GM21447 (cell line): ENCODE data around the gene PRF1.
"Not testable (repeated sequence)": the region's sequence is repeated elsewhere in the genome, so short reads cannot be mapped to it uniquely, and the experiment has no call there.

Experiments used
- ATAC-seq: cut with Tn5 transposase; IDR thresholded peaks from one replicate; pipeline ENCODE4 v1.9.1; 2021; ENCODE audit not compliant: unreplicated experiment

The PRF1 gene

DNA sequence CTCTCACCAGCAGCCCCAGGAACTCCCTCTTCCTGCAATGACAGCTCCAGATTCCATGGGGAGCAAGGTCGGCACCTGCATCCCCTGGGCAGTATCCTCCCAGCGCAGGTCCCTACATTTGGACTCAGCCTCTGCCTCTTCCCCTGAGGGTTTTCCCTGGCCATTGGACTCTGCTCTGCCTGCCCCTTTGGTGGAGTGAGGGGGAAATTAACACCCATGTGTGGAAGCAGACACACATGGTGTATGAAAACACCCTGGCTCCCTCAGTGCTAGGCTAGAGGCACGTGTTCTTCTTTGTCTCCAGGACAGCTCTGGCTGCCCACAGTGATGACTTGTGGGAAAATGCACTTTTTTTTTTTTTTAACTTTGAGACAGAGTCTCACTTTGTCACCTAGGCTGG is 8.4 kb downstream of the PRF1 start:
- no peak for ATAC-seq

DNA sequence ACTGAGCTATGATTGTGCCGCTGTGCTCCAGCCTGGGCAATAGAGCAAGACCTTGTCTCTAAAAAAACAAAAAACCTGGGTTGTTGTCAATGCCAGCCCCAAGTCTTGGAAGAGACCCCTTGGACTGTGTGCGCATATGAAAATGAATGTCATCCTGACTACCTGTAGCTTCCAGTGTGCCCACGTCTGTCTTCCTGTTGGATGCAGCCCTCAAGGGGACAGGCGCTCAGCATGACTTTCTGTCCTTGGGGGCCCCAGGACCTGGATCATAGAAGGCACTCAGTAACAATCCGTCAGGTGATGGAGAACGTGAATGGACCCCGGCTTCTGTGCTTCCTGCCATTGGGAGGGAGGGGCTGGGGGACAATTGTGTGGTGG is 9.0 kb downstream of the PRF1 start:
- ATAC-seq: no peak

DNA sequence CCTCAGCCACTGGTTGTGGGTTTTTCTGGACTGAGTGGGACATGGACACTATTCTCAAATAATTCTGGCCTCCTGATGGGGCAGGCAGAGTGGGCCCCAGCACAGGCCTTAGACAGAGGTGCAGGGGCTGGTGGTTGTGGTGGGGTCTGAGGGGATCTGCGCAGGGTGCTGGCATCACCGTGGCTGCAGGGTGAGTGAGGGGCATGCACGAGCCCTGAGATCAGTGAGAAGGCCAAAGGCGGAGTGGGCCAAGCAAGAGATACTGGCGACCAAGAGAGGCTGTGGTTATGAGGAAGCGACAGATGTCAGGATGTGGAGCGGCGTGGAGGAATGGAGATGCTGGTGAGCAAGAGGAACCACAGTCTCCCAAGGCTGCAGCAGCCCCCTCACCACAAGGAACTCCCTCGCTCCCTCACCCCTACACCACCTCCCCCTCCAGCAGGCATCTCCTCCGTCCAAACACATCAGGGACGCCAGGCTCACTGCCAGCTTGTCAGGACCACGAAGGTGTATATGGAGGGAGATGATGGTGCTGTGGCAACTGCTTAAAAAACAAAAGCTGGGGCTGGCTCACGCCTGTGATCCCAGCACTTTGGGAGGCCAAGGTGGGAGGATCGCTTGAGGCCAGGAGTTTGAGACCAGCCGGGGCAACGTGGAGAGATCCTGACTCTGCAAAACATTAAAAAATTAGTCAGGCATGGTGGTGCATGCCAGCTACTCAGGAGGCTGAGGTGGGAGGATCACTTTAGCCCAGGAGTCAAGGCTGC is 9.6 kb downstream of the PRF1 start:
- no peak for ATAC-seq

DNA sequence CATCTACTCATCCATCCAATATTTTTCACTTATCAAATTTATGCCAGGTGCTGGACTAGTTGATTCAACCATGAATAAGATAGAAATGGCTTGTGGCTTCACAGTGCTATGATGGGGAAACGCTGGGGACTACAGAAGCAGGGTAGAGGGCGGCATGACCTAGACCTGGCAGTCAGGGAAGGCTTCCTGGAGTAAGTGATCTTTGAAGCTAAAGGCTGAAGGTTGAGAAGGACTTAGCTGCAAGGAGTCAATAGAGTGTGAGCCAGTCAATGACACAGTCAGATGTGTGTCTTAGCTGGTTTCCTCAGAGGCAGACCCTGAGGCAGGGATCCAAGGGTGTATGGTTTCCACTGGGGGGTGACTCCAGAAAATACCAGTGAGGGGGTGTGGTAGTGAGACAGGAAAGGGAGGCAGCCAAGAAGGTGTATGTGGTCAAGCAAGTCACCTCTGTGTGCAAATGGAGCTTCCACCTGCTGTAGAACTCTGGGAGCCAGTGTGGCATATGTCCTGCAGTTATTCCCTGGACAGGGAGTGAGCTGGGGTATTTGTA is 10.3 kb downstream of the PRF1 start:
- ATAC-seq: no peak

DNA sequence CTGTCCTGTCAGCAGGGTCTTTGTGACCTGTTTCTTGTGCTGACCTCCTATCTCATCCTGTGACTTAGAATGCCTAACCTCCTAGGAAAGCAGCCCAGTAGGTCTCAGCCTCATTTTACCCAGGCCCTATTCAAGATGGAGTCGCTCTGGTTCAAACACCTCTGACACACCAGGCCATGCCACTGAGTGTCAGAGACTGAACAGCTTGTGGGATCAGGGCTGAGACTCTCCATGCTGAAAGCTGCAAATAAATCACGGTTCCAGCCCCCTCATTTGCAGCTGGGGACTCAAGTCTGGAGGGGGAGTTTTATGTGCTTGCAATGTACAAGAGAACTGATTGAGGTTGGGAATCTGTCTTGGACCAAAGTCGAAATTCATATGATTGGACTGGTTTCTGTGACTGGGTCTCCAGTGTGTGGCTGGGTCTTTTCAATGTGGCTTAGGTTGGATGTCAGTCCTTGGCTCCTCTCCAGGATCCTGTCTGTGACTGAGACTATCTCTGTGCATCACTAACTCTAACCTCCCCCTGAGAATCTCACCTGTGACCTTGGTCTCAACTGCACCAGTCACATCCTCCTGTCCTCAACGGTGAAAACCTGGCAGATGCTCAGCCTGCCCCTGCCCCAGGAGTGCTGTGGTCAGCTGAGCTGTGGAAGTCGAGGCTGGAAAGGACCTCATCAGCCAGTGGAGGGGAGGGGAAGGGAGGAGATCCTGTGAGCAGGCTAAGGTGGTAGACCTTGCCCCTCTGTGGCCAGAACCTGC is 11.7 kb downstream of the PRF1 start:
- ATAC-seq: no peak

DNA sequence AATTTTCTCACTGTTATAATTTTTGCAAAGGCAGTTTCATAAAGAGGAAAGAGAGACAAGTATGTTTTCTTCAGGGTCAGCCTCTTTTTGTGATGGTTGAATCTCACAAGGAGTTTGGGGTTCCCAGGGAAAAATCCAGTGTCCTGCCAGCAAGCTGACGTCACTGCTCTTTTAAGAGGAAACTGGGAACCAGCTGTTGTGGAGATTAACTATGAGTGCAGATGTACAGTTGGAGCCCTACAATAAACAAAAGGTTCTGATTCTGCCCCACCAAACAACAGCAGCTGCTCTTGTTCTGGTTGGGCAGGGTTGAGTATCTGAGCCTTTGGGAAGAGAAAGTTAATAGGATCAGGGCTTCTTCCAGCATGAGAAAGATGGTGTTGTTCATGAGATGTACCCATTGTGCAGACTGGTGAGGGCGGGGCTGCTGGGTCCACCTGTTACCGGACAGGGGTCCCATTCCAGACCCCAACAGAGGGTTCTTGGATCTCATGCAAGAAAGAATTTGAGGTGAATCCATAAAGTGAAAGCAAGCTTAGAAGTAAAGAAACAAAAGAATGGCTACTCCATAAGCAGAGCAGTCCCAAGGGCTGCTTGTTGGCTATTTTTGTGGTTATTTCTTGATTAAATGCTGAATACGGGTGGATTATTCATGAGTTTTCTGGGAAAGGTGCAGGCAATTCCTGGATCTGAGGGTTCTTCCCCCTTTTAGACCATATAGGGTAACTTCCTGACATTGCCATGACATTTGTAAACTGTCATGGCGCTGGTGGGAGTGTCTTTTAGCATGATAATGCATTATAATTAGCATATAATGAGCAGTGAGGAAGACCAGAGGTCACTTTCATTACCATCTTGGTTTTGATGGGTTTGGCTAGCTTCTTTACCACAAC is 12.5 kb downstream of the PRF1 start:
- ATAC-seq: no peak

DNA sequence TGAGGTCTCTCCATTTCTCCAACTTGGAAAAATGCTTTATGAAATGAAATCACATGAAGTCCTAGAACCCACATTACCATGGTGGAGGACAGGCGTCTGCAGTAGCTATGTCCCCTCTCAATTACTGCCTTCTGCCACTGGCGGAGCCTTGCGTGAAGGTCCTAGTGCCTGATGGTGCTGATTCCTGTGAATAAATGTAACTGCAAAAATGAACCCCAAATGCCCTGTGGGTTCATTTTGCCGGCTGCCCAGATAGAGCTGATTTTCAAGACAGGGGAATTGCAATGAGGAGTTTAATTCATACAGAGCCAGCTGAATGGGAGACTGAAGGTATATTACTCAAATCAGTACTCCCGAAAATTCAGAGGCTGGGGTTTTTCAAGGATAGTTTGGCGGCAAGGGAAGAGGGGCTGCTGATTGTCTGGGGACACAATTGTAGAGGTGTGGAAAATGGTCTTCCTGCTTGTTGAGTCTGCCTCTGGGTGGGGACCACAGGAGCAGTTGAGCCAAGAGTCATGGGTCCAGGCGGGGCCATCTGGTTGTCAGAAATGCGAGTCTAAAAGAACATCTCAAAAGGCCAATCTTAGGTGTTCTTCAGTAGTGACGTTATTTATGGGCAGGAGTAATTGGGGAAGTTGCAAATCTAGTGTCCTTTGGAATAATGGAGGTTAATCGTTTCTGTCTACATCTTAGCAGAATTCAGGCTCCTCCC is 13.5 kb downstream of the PRF1 start:
- no peak for ATAC-seq

DNA sequence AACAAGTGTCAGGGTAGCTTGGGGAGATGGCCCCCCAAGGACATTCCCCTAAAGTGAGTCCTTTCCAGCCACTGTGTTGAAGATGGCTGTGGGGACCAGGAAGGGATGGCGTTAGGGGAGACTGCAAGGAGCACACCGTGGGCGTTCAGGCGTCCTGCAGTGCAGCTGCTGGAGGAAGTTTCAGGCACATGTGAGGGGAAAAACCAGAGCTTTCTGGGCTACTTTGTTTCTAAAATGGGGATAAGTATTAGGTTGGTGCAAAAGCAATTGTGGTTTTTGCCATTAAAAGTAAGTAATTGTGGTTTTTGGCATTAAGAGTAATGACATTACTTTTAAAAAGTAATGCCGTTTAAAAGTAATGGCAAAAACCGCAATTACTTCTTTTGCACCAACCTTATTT is 14.3 kb downstream of the PRF1 start:
- no peak for ATAC-seq

DNA sequence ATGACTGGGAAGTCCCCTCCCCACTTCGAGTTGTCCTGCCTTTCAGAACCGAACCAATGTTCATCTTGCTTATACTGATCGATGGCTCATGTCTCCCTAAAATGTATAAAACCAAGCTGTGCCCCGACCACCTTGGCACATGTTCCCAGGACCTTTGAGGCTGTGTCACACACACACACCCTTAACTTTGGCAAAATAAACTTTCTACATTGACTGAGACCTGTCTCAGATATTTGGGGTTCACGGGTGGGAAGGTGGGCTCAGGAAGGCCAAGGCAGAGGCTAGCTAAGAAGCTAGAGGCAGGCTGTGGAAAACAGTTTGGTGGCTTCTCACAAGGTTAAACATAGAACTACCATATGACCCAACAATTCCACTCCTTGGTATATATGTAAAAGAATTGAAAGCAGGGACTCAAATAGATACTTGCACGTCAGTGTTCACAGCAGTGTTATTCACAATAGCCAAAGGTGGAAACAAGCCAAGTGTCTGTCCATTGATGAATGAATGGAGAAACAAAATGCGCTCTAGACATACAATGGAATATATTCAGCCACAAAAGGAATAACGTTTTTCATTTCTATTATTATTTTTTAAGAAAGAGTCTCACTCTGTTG is 15.4 kb downstream of the PRF1 start:
- peak; percentile 82 for ATAC-seq

DNA sequence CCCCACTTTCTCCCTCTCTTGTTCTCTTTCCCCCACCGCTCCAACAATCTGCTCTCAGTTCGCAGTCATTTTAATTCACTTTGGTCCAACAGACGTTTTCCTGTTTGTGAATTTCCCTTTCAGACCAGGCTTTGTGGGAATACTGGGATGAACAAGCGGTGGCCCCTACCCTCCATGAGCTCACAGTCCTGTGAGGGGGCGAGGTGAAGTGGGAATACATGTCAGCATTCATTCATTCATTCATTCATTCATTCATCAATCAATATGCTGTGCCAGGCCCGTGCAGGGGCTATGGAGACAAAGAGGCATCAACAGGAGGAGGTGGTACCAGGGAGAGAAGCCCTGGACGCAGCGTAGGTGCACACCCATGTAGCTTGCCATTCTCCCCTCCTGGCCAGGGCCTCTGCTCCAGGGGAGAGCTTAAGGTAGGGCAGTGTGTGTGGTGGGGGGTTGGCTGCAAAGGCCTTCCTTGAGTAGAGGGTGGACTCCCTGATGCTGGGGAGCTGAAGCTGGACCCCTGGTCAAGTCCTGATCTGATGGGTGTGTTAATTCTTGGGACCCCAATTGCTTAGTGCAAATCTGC is 16.1 kb downstream of the PRF1 start:
- no peak for ATAC-seq

DNA sequence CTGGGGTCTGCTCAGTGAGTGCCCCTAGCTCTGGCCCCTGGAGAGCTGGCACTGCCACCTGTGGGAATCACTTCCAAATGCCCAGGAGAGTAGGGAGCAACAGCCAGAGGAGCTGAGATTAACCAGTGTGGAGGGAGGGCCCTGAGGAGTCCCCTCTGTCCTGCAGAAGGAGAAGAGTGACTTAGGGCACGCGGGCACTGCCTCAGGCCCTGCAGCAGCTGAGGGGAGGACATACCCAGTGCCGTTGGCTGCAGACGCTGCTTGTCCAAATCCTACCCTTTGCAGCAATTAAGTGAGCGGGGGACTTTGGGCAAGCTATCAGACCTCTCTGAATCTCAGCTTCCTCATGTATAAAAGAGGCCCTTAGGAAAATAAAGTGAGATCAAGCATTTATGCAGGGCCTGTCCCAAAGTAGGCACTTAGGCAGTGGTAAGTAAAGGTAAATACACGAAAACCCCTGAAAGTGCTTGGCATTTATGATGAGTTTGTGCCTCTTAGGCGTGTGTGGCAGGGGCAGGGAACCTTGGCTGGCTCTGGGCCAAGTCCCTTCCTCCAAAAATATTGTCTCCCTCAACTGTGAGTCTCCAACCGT is 16.9 kb downstream of the PRF1 start:
- no peak for ATAC-seq

DNA sequence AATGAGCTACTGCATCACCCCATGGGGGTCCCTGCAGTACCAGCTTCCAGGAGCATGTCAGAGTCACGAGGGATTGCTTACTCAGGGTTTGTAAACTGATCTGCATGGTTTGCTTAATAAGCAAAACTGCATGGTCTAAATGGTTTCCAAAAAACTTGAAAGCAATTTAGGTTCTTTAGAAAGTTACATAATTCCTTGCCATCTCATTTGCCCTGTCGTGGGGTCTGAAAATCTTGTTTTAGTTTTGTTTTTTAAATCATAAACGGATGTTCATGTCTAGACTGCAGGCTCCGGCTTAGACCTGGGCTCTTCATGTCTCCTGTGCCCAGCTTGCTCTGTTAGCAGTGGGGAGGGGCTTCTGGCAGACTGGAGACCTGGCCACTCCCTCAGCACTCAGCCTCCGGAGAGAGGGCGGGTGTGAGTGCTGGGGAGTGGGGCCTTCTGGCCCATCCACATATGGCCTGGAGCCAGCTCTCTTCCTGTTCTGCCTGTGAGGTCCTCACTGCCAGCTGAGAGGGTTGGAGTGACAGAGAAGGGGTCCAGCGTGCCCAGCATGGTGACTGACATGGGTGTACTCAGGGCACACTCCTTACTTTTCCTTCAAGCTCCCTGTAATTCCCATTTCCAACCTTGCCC is 17.5 kb downstream of the PRF1 start:
- no peak for ATAC-seq

DNA sequence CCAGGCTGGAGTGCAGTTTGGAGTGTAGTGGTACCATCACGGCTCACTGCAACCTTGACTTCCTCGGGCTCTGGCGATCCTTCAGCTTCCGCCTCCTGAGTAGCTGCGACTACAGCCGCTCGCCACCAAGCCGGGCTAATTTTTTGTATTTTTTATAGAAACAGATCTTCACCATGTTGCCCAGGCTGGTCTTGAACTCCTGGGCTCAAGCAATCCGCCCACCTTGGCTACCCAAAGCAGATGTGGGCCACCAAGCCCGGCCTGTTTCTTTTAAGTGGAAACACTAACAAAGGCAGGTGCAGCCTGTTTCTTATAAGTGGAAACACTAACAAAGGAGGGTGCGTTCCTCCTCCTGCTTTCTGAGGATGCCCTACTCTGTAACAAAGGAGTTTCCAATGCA is 18.2 kb downstream of the PRF1 start:
- no peak for ATAC-seq

DNA sequence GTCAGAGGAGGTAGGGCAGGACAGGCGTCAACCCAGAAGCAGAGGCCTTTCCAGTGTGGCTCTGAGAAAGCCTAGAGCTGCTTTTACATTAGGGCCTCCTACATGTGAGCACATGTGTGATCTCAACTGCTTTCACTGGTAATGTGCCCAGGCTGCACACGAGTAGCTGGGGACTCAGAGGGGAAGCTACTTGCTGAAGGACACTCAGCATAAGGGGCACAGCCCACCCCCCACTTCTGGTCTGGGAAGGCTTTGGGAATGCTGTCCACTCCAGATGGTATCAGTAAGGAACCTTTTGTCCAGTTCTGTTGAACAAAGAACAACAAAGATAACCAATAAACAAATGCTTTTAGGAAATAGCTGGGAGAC is 18.9 kb downstream of the PRF1 start:
- no peak for ATAC-seq

DNA sequence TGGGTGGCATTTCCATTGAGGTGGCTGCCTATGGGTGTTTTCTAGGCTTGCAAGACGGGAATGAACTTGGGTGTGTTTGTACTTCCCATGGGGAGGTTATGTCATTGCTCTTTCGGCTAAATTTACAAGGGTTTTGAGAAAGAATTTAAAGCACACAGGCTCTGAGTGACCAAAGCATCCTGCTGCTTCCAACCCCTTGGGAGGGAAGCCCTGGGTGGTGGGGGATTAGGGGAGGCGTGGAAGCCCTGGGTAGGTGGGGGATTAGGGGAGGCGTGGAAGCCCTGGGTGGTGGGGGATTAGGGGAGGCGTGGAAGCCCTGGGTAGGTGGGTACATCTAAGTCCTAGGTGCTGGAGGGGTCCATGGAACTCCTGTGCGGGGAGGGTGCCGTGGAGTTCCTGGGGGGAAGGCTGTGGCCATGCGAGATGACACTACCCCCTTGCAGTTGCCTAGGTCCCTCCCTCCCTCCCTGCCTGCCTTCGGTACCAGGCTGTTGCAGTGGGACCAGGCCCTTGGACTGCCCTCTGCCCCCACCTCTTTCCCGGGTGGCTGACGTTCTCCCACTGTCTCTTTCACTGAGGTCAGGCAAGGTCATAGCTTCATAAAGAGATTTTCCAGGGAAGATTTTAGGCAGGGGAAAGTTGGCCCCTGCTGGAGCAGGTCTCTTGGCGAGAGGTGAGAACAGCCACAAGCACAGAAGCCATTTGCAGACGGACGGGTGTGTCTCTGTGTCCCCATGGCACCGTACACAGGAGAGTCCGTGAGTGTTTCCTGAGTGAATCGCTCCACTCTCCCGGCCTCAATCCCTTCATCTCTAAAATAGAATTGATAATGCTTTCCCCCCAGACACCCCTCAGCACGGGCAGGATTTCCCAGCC is 19.5 kb downstream of the PRF1 start:
- ATAC-seq: no peak

DNA sequence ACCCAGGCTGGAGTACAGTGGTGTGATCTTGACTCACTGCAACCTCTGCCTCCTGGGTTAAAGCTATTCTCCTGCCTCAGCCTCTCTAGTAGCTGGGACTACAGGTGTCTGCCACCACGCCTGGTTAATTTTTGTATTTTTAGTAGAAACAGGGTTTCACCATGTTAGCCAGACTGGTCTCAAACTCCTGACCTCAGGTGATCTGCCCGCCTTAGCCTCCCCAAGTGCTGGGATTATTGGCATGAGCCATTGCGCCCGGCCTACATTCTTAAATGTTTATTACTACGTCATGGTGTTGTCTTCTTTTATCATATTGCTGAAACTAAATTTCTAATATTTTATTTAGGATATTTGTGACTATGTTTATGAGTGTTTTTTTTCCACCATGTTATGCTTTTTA is 21.4 kb downstream of the PRF1 start:
- ATAC-seq: not testable (repeated sequence)

DNA sequence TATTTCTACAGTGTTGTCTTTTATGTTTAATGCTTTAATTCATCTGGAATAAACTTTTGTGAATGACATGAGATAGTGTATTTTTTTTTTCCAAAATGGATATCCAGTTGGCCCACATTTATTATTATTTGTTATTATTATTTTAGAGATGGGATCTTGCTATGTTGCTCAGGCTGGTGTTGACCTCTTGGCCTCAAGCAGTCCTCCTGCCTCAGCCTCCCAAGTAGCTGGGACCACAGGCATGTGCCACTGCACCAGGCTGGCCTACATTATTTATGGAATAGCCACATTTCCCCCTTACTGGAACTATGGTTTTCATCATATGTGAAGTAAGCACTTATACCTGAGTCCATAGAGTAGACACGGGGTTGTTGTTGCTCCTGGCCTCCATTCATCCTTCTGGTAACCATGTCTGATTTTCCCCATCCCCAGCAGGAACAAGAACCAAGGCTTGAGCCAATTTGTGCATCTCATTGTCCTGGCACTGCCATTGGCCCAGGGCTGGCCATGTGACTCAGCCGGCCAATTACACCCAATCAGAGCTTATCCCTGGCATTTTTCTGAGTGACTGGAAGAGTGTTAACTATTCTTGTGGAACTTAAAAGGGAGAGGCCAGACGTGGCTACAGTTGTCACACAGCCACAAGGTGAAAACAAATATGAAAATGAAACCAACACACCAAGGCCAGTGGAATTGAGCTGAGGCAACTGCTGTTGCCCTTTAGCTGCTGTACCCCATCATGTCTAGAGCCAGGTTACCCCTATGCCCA is 23.1 kb downstream of the PRF1 start:
- no peak for ATAC-seq
